ENCODE measurements around the gene CRTC3.

Gene CRTC3

DNA sequence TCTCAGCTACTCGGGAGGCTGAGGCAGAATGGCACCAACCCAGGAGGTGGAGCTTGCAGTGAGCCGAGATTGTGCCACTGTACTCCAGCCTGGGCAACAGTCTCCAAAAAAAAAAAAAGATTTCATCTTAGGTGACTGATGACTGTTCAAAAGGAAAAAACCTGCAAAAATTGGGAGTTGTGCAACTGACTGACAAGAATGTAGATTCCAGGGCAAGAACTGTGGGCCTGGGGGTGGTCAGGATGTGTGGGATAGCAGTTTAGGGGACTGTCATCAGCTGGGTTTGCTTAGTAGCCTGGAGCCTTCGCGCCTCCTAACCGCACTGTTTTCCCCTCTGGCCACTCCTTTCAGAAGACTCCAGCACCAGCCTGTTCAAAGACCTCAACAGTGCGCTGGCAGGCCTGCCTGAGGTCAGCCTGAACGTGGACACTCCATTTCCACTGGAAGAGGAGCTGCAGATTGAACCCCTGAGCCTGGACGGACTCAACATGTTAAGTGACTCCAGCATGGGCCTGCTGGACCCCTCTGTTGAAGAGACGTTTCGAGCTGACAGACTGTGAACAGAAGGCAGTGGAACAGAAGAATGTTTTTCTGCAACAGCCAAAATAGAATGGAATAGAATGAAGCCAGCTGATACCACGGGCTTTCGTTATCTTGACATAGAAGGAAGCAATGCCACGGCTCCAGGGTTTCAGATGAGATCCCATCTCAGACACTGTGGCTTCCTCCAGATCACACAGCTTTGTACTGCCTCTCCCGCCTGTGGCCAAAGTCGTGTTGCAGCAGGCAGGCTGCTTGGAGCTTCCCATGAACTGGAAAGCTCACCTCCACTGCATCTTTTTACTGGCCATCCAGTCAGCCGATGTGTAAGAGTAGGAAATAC, 112.1 kb downstream of the CRTC3 start:
- TF ChIP-seq POLR2AphosphoS5 (IDR thresholded peaks at IDR 0.05; ENCODE audit: low read depth, low read length), result no peak
- TF ChIP-seq TAF1 (IDR thresholded peaks at IDR 0.05; ENCODE audit: borderline replicate concordance, insufficient read depth, low read length), result no peak
- TF ChIP-seq REST (IDR thresholded peaks at IDR 0.05; ENCODE audit: insufficient read depth in 1 of 2, low read depth in 2 of 2, low read length in 2 of 2), result no peak
- TF ChIP-seq SIN3A (IDR thresholded peaks at IDR 0.05; ENCODE audit: borderline replicate concordance, insufficient read depth, low read length), result no peak
- no peak for TF ChIP-seq FOXP2 (optimal IDR thresholded peaks at IDR 0.05; ENCODE audit: borderline replicate concordance, extremely low read depth, extremely low read length, insufficient read depth)

DNA sequence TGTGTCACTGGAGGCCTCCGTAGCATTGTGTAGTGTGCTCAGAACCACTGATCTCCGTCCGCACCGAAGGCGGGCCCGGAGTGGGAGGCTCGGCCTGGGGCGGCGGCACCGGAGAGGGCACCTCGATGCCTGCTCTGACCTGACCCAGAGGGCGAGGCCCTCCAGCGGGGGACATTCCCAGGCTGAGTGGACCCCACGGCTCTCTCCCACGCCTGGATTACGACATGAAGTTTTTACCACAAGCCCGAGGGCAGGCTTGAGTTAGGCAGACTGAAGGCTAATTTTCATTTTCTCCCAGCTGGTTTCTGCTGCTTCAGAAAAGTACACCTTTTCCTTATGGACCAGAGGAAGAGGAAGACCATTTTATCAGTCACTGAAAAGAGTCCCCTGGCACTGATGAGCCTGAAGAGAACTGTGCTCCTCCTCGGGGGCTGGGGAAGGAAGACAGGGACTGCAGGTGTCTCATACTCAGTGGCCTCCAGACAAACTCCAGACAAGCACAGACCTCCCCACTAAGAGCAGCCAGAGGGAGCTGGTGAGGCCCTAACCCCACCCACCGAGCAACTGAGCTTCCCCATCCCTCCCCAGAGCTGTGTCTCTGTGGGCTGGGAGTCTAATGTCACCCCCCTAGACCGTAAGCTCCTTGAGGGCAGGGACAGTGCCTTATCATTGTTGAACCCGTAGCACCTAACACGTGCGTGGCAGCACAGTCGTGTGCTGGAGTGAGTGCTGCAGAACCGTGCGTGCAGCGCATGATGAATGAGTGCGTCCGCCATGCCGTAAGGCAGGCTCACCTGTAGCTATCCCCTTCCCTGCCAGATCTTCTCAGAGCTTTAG, 113.0 kb downstream of the CRTC3 start:
- no peak for TF ChIP-seq REST (IDR thresholded peaks at IDR 0.05; ENCODE audit: insufficient read depth in 1 of 2, low read depth in 2 of 2, low read length in 2 of 2)
- TF ChIP-seq TAF1 (IDR thresholded peaks at IDR 0.05; ENCODE audit: borderline replicate concordance, insufficient read depth, low read length), result no peak
- TF ChIP-seq SIN3A (IDR thresholded peaks at IDR 0.05; ENCODE audit: borderline replicate concordance, insufficient read depth, low read length), result no peak

- no peak for TF ChIP-seq POLR2AphosphoS5 (IDR thresholded peaks at IDR 0.05; ENCODE audit: low read depth, low read length)
- TF ChIP-seq SIN3A (IDR thresholded peaks at IDR 0.05; ENCODE audit: borderline replicate concordance, insufficient read depth, low read length), result no peak
- no peak for TF ChIP-seq TAF1 (IDR thresholded peaks at IDR 0.05; ENCODE audit: borderline replicate concordance, insufficient read depth, low read length)
- no peak for TF ChIP-seq REST (IDR thresholded peaks at IDR 0.05; ENCODE audit: insufficient read depth in 1 of 2, low read depth in 2 of 2, low read length in 2 of 2)
- no peak for TF ChIP-seq FOXP2 (optimal IDR thresholded peaks at IDR 0.05; ENCODE audit: borderline replicate concordance, extremely low read depth, extremely low read length, insufficient read depth)
These were observed 113.5 kb downstream of the CRTC3 start for GRCh38 chr15:90643301-90643632.

DNA sequence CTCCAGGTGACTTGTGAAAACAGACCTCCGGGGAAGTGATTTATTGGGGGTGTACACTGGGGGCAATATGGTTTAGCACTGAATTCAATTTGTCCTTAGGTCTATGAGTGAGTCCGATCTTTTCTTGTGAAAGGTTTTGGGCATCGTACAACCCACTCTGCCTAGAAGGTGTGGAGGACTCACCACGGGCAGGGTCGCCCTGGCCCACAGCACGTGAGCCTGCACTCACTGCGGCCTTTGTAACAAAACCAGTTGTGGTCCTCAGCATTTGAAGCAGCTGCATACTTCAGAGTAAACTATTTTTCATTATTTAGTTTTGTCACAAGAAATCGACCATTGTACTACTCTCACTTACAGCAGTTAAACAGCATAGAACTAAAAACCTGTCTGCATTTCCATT, 114.8 kb downstream of the CRTC3 start:
- TF ChIP-seq REST (IDR thresholded peaks at IDR 0.05; ENCODE audit: insufficient read depth in 1 of 2, low read depth in 2 of 2, low read length in 2 of 2) (no peak), TAF1 (IDR thresholded peaks at IDR 0.05; ENCODE audit: borderline replicate concordance, insufficient read depth, low read length) (no peak), POLR2AphosphoS5 (IDR thresholded peaks at IDR 0.05; ENCODE audit: low read depth, low read length) (no peak), SIN3A (IDR thresholded peaks at IDR 0.05; ENCODE audit: borderline replicate concordance, insufficient read depth, low read length) (no peak), FOXP2 (optimal IDR thresholded peaks at IDR 0.05; ENCODE audit: borderline replicate concordance, extremely low read depth, extremely low read length, insufficient read depth) (no peak)

Data from PFSK-1 (cell line).